IPS-15b (cell line): ENCODE results near the gene COL1A2.

Experiments used
- H3K27me3 ChIP-seq: one replicate; pipeline ENCODE4 v1.6.1; 2013; ENCODE audit warnings: low read length; ENCODE audit not compliant: control insufficient read depth, insufficient read depth
- H3K36me3 ChIP-seq: one replicate; pipeline ENCODE4 v1.6.1; 2013; ENCODE audit warnings: low read length; ENCODE audit not compliant: control insufficient read depth, insufficient read depth
- H3K4me1 ChIP-seq: one replicate; pipeline ENCODE4 v1.6.1; 2013; ENCODE audit warnings: mild to moderate bottlenecking, low read length; ENCODE audit not compliant: control insufficient read depth, insufficient read depth
- H3K4me3 ChIP-seq: one replicate; pipeline ENCODE4 v1.5.1; 2013; ENCODE audit warnings: low read depth, low read length
- H3K9ac ChIP-seq: one replicate; pipeline ENCODE4 v1.6.1; 2013; ENCODE audit warnings: low read depth, mild to moderate bottlenecking, low read length
- H3K9me3 ChIP-seq: one replicate; pipeline ENCODE4 v1.6.1; 2013; ENCODE audit warnings: mild to moderate bottlenecking, low read length; ENCODE audit not compliant: control insufficient read depth, insufficient read depth

Gene COL1A2

DNA sequence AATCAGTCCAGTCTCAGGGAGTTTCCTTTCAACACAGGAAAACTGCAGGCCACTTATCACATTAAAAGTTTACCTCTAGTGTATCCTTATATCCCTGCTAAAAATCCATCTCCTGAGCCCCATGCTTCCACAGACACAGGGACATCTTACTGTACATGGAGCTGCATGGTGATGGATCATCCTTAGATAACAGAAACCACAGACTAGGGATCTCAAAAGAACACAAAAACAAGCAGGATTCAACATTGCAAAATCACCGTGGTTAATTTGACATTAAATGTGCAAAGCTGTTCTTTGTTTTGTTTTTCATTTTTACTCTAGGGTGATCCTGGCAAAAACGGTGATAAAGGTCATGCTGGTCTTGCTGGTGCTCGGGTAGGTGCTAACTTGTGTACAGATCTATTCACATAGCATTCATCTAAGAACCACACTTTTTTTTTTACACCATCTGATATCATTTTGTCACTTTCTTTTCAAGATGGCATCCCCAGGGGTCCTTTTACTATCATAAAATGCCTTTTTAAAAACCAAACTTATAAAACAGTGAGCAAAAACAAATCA is 18.1 kb downstream of the COL1A2 start:
- H3K36me3 ChIP-seq, result peaks cover 53% of the 10 kb centered on the region
- no peak overlapping the region for H3K4me3 ChIP-seq
- H3K27me3 ChIP-seq, result no peaks in the 10 kb centered on the region
- H3K9me3 ChIP-seq, result no peaks in the 10 kb centered on the region
- H3K9ac ChIP-seq, result no peak overlapping the region
- peaks cover 3% of the 10 kb centered on the region for H3K4me1 ChIP-seq

DNA sequence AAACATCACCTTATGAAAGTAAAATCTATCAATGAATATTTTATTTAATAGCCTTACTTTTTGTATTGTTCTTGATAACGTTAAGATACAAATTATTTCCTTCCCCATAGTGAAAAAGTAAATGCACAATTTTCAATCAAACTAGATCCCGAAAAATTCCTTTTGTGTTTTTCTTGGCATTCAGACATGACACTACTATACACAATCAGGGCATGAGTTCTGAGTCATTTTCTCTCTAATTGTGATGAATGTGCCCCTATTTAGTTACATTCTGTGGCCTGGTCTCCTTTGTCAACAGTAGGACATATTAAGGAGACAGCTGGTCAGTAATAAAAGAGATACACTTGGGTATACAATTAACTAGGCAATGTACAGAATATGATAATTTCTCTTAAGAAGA is 19.8 kb downstream of the COL1A2 start:
- peaks cover 53% of the 10 kb centered on the region for H3K36me3 ChIP-seq
- H3K4me1 ChIP-seq, result peaks cover 3% of the 10 kb centered on the region
- H3K9me3 ChIP-seq, result no peaks in the 10 kb centered on the region
- no peak overlapping the region for H3K4me3 ChIP-seq
- no peaks in the 10 kb centered on the region for H3K27me3 ChIP-seq
- H3K9ac ChIP-seq, result no peak overlapping the region

DNA sequence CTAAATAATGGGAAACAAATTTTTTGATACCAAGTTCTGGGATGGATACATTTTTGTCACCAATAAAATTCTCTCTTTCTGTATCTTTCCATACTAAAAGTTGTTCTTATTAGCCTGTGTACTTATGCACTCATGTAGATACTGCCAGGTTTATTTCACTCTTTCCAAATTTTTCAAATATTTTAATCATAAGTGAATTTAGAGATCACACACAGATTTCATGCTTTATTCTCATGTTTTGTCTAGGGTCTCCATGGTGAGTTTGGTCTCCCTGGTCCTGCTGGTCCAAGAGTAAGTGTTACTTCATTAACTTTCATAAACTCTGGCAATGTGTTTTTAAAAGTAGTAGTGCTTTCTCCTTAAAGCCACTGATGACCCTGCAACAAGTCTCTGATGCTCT is 20.3 kb downstream of the COL1A2 start:
- H3K27me3 ChIP-seq, result no peaks in the 10 kb centered on the region
- peaks cover 3% of the 10 kb centered on the region for H3K4me1 ChIP-seq
- no peak overlapping the region for H3K9ac ChIP-seq
- peaks cover 50% of the 10 kb centered on the region for H3K36me3 ChIP-seq
- no peaks in the 10 kb centered on the region for H3K9me3 ChIP-seq
- H3K4me3 ChIP-seq, result no peak overlapping the region

DNA sequence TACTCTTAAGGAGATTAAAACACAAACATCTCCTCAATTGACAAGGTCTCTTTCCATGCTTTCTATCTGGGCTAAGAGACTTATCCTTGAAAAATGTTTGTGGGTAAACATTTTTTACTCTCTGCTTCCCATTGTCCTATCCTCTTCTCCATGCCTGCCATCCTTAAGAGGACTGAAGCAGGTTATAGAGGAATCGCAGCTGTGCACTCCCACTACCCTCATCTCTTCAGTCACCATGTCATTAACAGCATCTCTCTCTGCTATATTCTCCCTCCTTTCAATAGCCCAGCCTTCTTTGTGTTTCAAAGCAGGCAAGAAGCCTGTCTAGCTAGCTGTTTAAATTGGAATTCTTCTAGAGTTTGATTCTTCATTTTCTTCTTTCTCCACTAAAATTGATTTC is 22.6 kb downstream of the COL1A2 start:
- H3K9me3 ChIP-seq, result no peaks in the 10 kb centered on the region
- no peak overlapping the region for H3K9ac ChIP-seq
- peaks cover 3% of the 10 kb centered on the region for H3K4me1 ChIP-seq
- no peaks in the 10 kb centered on the region for H3K27me3 ChIP-seq
- no peak overlapping the region for H3K4me3 ChIP-seq
- H3K36me3 ChIP-seq, result peaks cover 52% of the 10 kb centered on the region

DNA sequence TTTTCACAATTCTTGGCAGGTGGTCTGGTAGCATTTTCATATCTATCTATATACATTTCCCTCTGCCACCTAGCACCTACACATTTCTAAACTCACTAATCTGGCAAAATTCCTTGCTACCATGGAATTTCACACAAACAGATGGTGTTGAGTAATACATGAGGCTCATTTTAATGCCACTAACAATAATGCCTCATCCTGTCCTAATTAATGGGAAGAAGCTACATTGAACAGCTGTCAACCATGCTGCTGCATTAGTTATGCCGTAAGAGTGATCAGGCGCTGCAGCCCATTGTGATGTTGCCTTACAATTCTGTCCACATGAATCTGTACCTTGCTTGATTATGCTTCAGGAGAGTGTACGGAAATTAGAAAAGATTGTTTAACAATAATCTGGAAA is 23.2 kb downstream of the COL1A2 start:
- no peak overlapping the region for H3K9ac ChIP-seq
- peaks cover 53% of the 10 kb centered on the region for H3K36me3 ChIP-seq
- H3K27me3 ChIP-seq, result no peaks in the 10 kb centered on the region
- H3K4me1 ChIP-seq, result peaks cover 3% of the 10 kb centered on the region
- no peaks in the 10 kb centered on the region for H3K9me3 ChIP-seq
- no peak overlapping the region for H3K4me3 ChIP-seq

DNA sequence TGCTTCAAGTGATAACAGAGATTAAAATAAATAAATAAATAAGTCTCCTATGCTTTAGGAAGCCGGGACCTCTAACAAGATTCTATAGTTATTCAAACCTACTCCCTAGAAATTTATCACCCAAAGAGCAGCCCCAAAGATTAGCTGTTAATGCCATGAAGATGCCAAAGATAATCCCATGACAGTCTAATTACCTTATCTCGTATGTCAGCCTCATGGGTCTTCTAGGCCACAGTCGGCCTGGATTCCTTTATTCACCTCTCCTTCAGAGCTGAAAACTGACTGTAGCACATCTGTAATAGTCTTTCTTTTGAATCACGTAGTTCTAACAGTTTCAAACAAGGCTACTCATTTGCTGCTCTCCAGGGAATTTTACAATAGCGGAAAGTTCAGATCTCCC is 24.2 kb downstream of the COL1A2 start:
- no peak overlapping the region for H3K9ac ChIP-seq
- no peak overlapping the region for H3K4me3 ChIP-seq
- H3K9me3 ChIP-seq, result no peaks in the 10 kb centered on the region
- H3K36me3 ChIP-seq, result peaks cover 51% of the 10 kb centered on the region
- no peaks in the 10 kb centered on the region for H3K27me3 ChIP-seq
- H3K4me1 ChIP-seq, result peaks cover under 1% of the 10 kb centered on the region

DNA sequence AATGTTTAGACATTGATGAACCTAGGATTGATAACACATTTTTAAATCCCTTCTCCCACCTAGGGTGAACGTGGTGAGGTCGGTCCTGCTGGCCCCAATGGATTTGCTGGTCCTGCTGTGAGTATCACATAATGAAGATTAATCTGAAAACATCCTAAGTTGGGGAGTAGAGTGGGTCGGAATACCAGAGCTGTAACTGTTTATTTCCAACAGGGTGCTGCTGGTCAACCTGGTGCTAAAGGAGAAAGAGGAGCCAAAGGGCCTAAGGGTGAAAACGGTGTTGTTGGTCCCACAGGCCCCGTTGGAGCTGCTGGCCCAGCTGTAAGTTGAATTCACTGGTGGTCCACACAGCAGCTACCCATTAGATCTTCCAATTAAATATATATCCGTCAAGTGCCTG is 25.6 kb downstream of the COL1A2 start:
- H3K4me1 ChIP-seq, result no peaks in the 10 kb centered on the region
- H3K27me3 ChIP-seq, result no peaks in the 10 kb centered on the region
- H3K4me3 ChIP-seq, result no peak overlapping the region
- no peaks in the 10 kb centered on the region for H3K9me3 ChIP-seq
- no peak overlapping the region for H3K9ac ChIP-seq
- H3K36me3 ChIP-seq, result peaks cover 56% of the 10 kb centered on the region

DNA sequence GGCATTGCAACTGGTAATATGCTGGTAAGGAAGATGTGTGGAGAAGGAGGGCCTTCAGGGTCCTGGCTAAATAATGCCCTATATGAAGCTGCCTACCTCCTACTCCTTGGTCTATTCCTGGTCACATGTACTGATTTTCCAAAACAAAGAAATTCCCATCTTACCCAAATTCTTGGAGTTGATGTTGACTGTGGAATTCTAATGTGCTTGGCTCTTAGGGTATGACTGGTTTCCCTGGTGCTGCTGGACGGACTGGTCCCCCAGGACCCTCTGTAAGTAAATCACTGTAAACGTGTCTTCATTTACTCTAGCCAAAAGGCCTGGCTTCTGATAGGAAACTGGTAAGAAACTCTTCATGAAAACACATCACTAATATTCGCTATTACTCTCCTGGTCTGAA is 27.0 kb downstream of the COL1A2 start:
- H3K4me3 ChIP-seq, result no peak overlapping the region
- H3K4me1 ChIP-seq, result no peaks in the 10 kb centered on the region
- no peaks in the 10 kb centered on the region for H3K27me3 ChIP-seq
- no peaks in the 10 kb centered on the region for H3K9me3 ChIP-seq
- H3K9ac ChIP-seq, result no peak overlapping the region
- peaks cover 63% of the 10 kb centered on the region for H3K36me3 ChIP-seq

DNA sequence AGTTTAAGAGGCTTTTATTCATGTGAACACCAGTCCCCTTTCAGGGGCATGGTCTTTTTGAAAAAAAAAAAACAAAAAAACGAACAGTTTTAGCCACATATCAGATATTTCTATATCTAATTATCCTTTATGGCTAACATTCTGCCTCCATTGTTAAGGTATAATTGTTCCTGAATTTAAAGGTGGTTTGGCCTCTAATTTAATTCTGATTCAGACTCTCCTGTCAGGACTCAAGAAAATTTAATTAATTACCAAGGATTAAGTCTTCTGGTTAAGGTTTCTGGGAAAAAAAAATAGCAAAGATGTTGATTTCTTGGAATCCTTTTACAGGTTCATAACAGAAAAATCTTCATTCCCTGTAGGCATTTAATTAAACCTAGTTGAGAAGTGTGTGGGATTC is 27.4 kb downstream of the COL1A2 start:
- H3K4me1 ChIP-seq, result no peaks in the 10 kb centered on the region
- no peak overlapping the region for H3K4me3 ChIP-seq
- peaks cover 63% of the 10 kb centered on the region for H3K36me3 ChIP-seq
- H3K9me3 ChIP-seq, result no peaks in the 10 kb centered on the region
- H3K27me3 ChIP-seq, result no peaks in the 10 kb centered on the region
- no peak overlapping the region for H3K9ac ChIP-seq

DNA sequence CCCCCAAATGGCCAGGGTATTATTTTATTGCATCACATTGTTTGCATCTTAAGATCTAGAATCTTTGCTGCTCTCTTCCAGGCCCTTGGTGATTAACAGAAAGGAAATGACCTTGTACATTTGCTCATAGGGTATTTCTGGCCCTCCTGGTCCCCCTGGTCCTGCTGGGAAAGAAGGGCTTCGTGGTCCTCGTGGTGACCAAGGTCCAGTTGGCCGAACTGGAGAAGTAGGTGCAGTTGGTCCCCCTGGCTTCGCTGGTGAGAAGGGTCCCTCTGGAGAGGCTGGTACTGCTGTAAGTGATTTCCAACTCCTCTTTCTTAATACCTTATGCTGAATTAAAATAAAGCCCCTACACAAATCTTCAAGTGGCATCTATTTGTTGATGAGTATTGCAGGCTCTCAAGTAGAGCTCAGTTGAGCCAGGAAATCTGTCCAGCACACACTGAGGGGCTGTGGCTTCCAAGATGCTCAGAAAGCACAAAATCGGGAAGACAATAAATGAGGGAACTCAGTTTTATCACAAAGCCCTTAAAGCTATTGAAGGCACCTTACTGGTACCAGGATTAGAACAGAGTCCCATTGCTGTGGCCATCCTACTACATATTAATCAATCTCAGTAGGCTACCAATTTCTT is 28.2 kb downstream of the COL1A2 start:
- H3K36me3 ChIP-seq, result peaks cover 59% of the 10 kb centered on the region

DNA sequence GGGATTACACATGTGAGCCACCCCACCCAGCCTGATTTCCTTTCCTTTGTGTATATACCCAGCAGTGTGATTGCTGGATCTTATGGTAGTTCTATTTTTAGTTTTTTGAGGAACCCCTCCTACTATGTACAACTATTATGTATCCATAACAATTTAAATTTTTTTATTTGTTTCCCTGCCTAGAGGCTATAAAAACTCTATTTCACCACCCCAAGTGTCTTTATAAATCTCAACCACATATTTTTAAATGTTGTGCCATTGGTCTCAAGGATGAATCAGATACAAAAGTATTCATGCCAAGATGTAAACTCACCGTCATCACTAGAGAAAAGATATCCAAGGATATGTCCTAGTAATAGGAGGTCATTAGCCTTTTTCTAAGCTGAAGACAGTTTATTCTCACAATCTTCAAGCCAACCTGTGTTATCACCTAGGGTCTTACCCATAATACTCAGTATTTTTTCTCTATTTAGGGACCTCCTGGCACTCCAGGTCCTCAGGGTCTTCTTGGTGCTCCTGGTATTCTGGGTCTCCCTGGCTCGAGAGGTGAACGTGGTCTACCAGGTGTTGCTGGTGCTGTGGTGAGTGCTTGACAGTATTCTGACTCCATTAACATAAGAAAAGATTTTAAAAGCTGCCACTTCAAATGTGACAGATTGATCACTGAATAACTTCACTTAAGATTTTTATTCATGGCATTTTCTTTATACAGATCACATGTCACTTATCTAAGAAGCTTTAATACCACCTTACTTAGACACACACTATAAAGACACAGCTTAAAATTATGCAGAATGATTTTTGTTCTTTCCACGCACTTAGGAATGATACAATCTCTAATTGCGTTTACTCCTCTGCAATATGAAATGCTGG is 29.4 kb downstream of the COL1A2 start:
- no peak overlapping the region for H3K4me3 ChIP-seq
- no peak overlapping the region for H3K9ac ChIP-seq
- H3K36me3 ChIP-seq, result peaks cover 54% of the 10 kb centered on the region
- H3K9me3 ChIP-seq, result no peaks in the 10 kb centered on the region
- H3K4me1 ChIP-seq, result no peaks in the 10 kb centered on the region
- H3K27me3 ChIP-seq, result no peaks in the 10 kb centered on the region

More for the DNA sequence above, 28.2 kb downstream of the COL1A2 start:
- no peak overlapping the region for H3K4me3 ChIP-seq
- no peak overlapping the region for H3K9ac ChIP-seq
- H3K4me1 ChIP-seq, result no peaks in the 10 kb centered on the region
- H3K9me3 ChIP-seq, result no peaks in the 10 kb centered on the region
- no peaks in the 10 kb centered on the region for H3K27me3 ChIP-seq

DNA sequence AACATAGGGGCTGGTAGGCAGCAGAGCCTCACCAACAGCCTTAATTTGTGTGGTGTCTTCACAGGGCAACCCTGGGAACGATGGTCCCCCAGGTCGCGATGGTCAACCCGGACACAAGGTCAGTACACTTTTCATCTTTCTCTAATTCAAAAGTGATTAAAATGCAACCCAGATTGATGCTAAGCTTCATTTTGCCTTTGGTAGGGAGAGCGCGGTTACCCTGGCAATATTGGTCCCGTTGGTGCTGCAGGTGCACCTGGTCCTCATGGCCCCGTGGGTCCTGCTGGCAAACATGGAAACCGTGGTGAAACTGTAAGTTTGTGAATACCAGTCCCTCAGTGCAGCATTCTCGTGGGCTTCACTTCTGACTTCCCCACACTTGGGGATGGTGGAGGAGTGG is 30.9 kb downstream of the COL1A2 start:
- peaks cover 49% of the 10 kb centered on the region for H3K36me3 ChIP-seq
- no peak overlapping the region for H3K9ac ChIP-seq
- no peak overlapping the region for H3K4me3 ChIP-seq
- no peaks in the 10 kb centered on the region for H3K4me1 ChIP-seq
- H3K9me3 ChIP-seq, result no peaks in the 10 kb centered on the region
- no peaks in the 10 kb centered on the region for H3K27me3 ChIP-seq
